Small intestine (tissue), 7 donors: ENCODE results near the gene TFAP2B. TPM values are rescaled to one million over a fixed set of nuclear protein-coding genes. Genes with fewer than 3 reads are reported as not detected.

Experiments
- DNase-seq, 2 donors: peaks; one replicate each; pipeline versions ENCODE4 v3.0.0 to v3.0.0-alpha.2; 2013
- FAIRE-seq: peaks from 2 replicates; lab custom pipeline; 2012; peaks lifted over from hg19 to GRCh38; lab: Jason Lieb, UNC
- H3K27ac ChIP-seq, 3 donors: one replicate each; pipeline ENCODE4 v1.5.1; 2013; ENCODE audit warnings: low read length in 2 of 3, mild to moderate bottlenecking in 2 of 3, control low read depth in 1 of 3, inconsistent platforms in 1 of 3, low read depth in 1 of 3, moderate library complexity in 1 of 3
- H3K27me3 ChIP-seq, 3 donors: one replicate each; pipeline ENCODE4 v1.6.1; 2013; ENCODE audit warnings: low read length in 3 of 3, inconsistent platforms in 1 of 3; ENCODE audit not compliant: control insufficient read depth in 3 of 3, insufficient read depth in 3 of 3
- H3K36me3 ChIP-seq, 3 donors: one replicate each; pipeline ENCODE4 v1.6.1; 2013; ENCODE audit warnings: low read length in 3 of 3, inconsistent platforms in 1 of 3, low read depth in 1 of 3, mild to moderate bottlenecking in 1 of 3, moderate library complexity in 1 of 3; ENCODE audit not compliant: control insufficient read depth in 3 of 3, insufficient read depth in 2 of 3
- H3K4me1 ChIP-seq, 3 donors: one replicate each; pipeline ENCODE4 v1.6.1; 2013; ENCODE audit warnings: low read length in 2 of 3, inconsistent platforms in 1 of 3, low read depth in 1 of 3, mild to moderate bottlenecking in 1 of 3, moderate library complexity in 1 of 3; ENCODE audit not compliant: control insufficient read depth in 3 of 3, insufficient read depth in 2 of 3
- H3K4me3 ChIP-seq, 3 donors: one replicate each; pipeline ENCODE4 v1.5.1; 2013; ENCODE audit warnings: low read length in 3 of 3, control low read depth in 1 of 3, inconsistent platforms in 1 of 3, low read depth in 1 of 3, mild to moderate bottlenecking in 1 of 3, moderate library complexity in 1 of 3
- H3K9me3 ChIP-seq, 2 donors: one replicate each; pipeline ENCODE4 v1.6.1; 2013; ENCODE audit warnings: low read depth in 1 of 2, low read length in 1 of 2; ENCODE audit not compliant: control insufficient read depth in 2 of 2, insufficient read depth in 1 of 2
- WGBS, 3 donors: extraction: QIAGEN DNeasy Blood & Tissue Kit; methylation state at CpG; one replicate each; pipeline ENCODE4 v1.1.7; 2013; 5-methylcytosine and 5-hydroxymethylcytosine counted together
- polyA plus RNA-seq, 4 donors: library from polyadenylated mRNA; stranded (reverse) in 3 of 4; unstranded in 1 of 4; fragments of 200-250 nt in 3 of 4; fragments of 120-200 nt in 1 of 4; gene quantifications; one replicate each; pipeline versions ENCODE4 v1.2.1 to v1.2.3, GENCODE V29; 2013
- donor health status: healthy with polysubstance abuse.
- donor health status: control.
- donor health status: control.
- donor health status: Bipolar disorder and iron deficiency.
- donor health status: healthy.

Gene TFAP2B
- polyA plus RNA-seq, 4 donors, result not detected

DNA sequence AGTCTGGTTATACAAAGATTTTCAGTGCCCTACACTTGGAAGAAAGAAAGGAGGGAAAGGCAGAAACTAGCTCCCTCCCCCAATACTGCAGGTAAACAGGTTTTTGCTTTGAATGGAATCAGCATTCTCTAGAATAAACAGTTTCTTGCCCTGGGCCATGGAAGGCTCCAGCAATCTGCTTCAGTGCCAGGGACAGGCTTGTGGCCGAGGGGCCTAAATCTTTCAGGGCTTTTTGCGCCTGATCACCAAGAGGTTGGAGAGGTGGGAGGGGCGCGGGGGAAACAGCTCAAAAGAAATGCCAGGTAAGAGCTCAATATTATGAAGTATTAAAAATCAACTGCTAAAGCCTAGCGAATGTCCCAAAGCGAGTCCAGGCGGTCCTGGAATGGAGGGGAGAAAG is 23.8 kb downstream of the TFAP2B start:
- H3K4me3 ChIP-seq, result no peak overlapping the region
- 12 to 21% (median 20%) methylated on average over 7 of the region's 7 CpGs for WGBS, 3 donors
- H3K36me3 ChIP-seq, result no peaks in the 10 kb centered on the region
- DNase-seq, result no peak
- peaks cover 0 to 5% of the 10 kb centered on the region in 2 donors for H3K9me3 ChIP-seq
- no peaks in the 10 kb centered on the region for H3K4me1 ChIP-seq
- no peak for FAIRE-seq
- no peak overlapping the region for H3K27ac ChIP-seq
- H3K27me3 ChIP-seq, result peaks cover 15 to 91% (median 58%) of the 10 kb centered on the region in 3 donors

- H3K36me3 ChIP-seq, result no peaks in the 10 kb centered on the region
- DNase-seq, result no peak
- 6 to 14% (median 14%) methylated on average over 32 of the region's 32 CpGs for WGBS, 3 donors
- no peaks in the 10 kb centered on the region for H3K4me1 ChIP-seq
- peaks cover 15 to 89% (median 60%) of the 10 kb centered on the region in 3 donors for H3K27me3 ChIP-seq
- FAIRE-seq, result no peak
- H3K9me3 ChIP-seq, result peaks cover 0 to 5% of the 10 kb centered on the region in 2 donors
- H3K4me3 ChIP-seq, result no peak overlapping the region
- no peak overlapping the region for H3K27ac ChIP-seq
Measured at GRCh38 chr6:50842861-50843384, 24.3 kb downstream of the TFAP2B start.

- 5 to 13% (median 9%) methylated on average over 20 of the region's 20 CpGs for WGBS, 3 donors
- H3K27ac ChIP-seq, result no peak overlapping the region
- H3K4me1 ChIP-seq, result no peaks in the 10 kb centered on the region
- H3K36me3 ChIP-seq, result no peaks in the 10 kb centered on the region
- H3K27me3 ChIP-seq, result peaks cover 15 to 89% (median 60%) of the 10 kb centered on the region in 3 donors
- H3K4me3 ChIP-seq, result no peak overlapping the region
- FAIRE-seq (no peak), DNase-seq (no peak)
- peaks cover 0 to 5% of the 10 kb centered on the region in 2 donors for H3K9me3 ChIP-seq
Measured at GRCh38 chr6:50843842-50844241, 25.2 kb downstream of the TFAP2B start.

DNA sequence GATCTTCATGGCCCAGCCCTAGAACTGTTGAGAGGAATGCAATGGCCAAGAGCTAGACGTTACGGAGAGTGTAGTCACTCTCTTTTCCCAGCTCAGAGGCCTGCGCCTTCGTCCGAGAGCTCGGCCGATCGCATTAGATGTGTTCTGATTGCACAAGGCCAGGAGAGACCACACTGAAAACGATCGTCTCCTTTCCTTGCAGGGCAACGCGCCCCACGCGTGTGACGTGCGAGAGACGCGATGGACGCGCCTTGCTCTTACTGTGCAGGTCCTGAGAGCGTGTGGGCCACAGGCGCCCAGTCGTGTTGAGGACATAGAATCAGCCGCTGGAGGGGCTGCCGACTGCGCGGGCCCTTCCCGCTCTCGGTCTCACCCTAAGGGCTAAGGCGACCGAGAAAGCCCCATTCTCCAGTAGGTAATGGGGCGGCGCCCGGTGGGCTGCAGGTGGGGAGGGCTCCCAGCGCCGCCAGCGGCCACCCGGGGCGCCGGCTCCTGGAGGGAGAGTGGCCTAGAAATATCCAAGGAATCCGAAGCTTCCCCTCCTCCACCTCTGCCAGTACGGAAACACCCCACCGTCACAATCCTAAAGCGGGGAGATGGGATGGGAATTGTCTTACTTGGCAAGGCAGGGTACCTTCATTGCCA is 26.9 kb downstream of the TFAP2B start:
- H3K9me3 ChIP-seq, result peaks cover 0 to 5% of the 10 kb centered on the region in 2 donors
- peaks cover 13 to 90% (median 62%) of the 10 kb centered on the region in 3 donors for H3K27me3 ChIP-seq
- FAIRE-seq, result no peak
- no peak overlapping the region for H3K4me3 ChIP-seq
- no peak overlapping the region for H3K27ac ChIP-seq
- H3K4me1 ChIP-seq, result peaks cover 0 to 4% (median 0%) of the 10 kb centered on the region in 3 donors
- WGBS, 3 donors, result 6 to 18% (median 17%) methylated on average over 40 to 44 of the region's 44 CpGs
- DNase-seq, result no peak
- no peaks in the 10 kb centered on the region for H3K36me3 ChIP-seq

- DNase-seq (no peak), FAIRE-seq (no peak)
- H3K9me3 ChIP-seq, result peaks cover 0 to 5% of the 10 kb centered on the region in 2 donors
- peaks cover 0 to 7% (median 0%) of the 10 kb centered on the region in 3 donors for H3K4me1 ChIP-seq
- H3K36me3 ChIP-seq, result no peaks in the 10 kb centered on the region
- 6 to 10% (median 10%) methylated on average over 16 of the region's 16 CpGs for WGBS, 3 donors
- H3K27ac ChIP-seq, result no peak overlapping the region
- peaks cover 10 to 90% (median 63%) of the 10 kb centered on the region in 3 donors for H3K27me3 ChIP-seq
- no peak overlapping the region for H3K4me3 ChIP-seq
Measured at GRCh38 chr6:50846144-50846851, 27.6 kb downstream of the TFAP2B start.

GRCh38 chr6:50846852-50847155 is 28.1 kb downstream of the TFAP2B start:
- H3K27ac ChIP-seq, result no peak overlapping the region
- peaks cover 7 to 90% (median 61%) of the 10 kb centered on the region in 3 donors for H3K27me3 ChIP-seq
- DNase-seq (no peak), FAIRE-seq (no peak)
- WGBS, 3 donors, result 5 to 10% (median 7%) methylated on average over 8 of the region's 8 CpGs
- peaks cover 0 to 5% of the 10 kb centered on the region in 2 donors for H3K9me3 ChIP-seq
- H3K4me1 ChIP-seq, result peaks cover 0 to 7% (median 0%) of the 10 kb centered on the region in 3 donors
- H3K4me3 ChIP-seq, result no peak overlapping the region
- H3K36me3 ChIP-seq, result no peaks in the 10 kb centered on the region

- WGBS, 3 donors, result 2 to 5% (median 3%) methylated on average over 7 of the region's 7 CpGs
- H3K4me3 ChIP-seq, result no peak overlapping the region
- H3K27ac ChIP-seq, result no peak overlapping the region
- no peaks in the 10 kb centered on the region for H3K36me3 ChIP-seq
- DNase-seq (no peak), FAIRE-seq (no peak)
- peaks cover 0 to 7% (median 0%) of the 10 kb centered on the region in 3 donors for H3K4me1 ChIP-seq
- H3K27me3 ChIP-seq, result peaks cover 2 to 81% (median 51%) of the 10 kb centered on the region in 3 donors
- peaks cover 0 to 1% of the 10 kb centered on the region in 2 donors for H3K9me3 ChIP-seq
Measured at GRCh38 chr6:50847890-50848594, 29.4 kb downstream of the TFAP2B start.
